Mucosa of descending colon (tissue), 3 donors: ENCODE measurements around the gene DLGAP1. TPM values are rescaled to one million over a fixed set of nuclear protein-coding genes. Genes with fewer than 3 reads are reported as not detected.

Experiments used
- ATAC-seq: fragments of 200-7000 bp; cut with Tn5 transposase; one replicate; pipeline ENCODE4 v1.9.1; 2020; ENCODE audit warnings: mild to moderate bottlenecking, moderate library complexity
- DNase-seq, 3 donors: peaks; one replicate each; pipeline ENCODE4 v3.0.0-alpha.2; 2020
- H3K36me3 ChIP-seq: fragments of 200-600 bp; one replicate; pipeline ENCODE4 v1.8.0; 2021; ENCODE audit warnings: low read depth, mild to moderate bottlenecking
- H3K4me1 ChIP-seq: fragments of 200-600 bp; one replicate; pipeline ENCODE4 v1.8.0; 2021; ENCODE audit warnings: low read depth, mild to moderate bottlenecking
- H3K4me3 ChIP-seq: fragments of 200-600 bp; one replicate; pipeline ENCODE4 v1.8.0; 2021; ENCODE audit warnings: mild to moderate bottlenecking
- H3K9me3 ChIP-seq: fragments of 200-600 bp; one replicate; pipeline ENCODE4 v1.8.0; 2021; ENCODE audit warnings: mild to moderate bottlenecking
- intact Hi-C, 2 donors: fragments of 100-400 bp; cut with DNase I in 1 of 2; cut with micrococcal nuclease in 1 of 2; formaldehyde crosslinking; loops; one replicate each; pipeline versions ENCODE4 v1.11.0 to v1.11.1; 2022; cut with DNase I, micrococcal nuclease
- total RNA-seq, 3 donors: library from RNA; stranded (reverse); fragmentation: NEBNext Ultra II Directional in 2 of 3; extraction: Animal tissue kit (Norgen Biotek cat#: 25700) in 2 of 3; gene quantifications; one replicate each; pipeline versions ENCODE4 v1.2.1 to v1.2.4, GENCODE V29; 2021 to 2023
- TF ChIP-seq, protein P1 (sequence below): fragments of 200-600 bp; IDR thresholded peaks from one replicate; pipeline ENCODE4 v1.8.0; 2022; ENCODE audit warnings: antibody characterized with exemption, mild to moderate bottlenecking
- donor health status: DM: no; HTN: no; CAD: no; lungs with moderate emphysema.
- donor health status: DM: no; HTN: no; CAD: no.
- donor health status: DM: no; HTN: yes; CAD: no.

DLGAP1 gene
- total RNA-seq, 3 donors from 2014 or later, result 0.46 to 6.8 (median 4.1) TPM

DNA sequence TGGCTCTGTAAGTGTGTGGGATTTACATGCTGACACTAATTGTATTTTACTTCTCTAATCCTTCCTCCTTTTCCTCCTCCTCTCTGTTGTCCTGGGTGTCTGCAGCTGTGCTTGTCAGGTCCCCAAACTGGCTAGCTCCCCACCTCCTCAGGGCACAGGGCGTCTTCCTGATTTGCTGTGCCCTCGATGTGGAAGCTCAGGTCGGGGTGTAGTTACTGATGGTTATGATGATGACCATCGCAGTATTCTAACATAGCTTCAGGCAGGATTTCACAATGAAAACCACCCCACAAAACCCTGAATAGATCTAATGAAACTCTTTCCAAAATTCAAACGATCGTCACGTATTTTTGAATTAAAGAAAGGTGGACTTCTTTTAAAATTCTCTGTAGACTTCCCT, 576.7 kb downstream of the DLGAP1 start:
- intact Hi-C loops, result loop anchor here in 1 of 2 donors (10.0 kb wide), 1 partner anchor 174 kb away; no protein-coding TSS in a partner anchor

DNA sequence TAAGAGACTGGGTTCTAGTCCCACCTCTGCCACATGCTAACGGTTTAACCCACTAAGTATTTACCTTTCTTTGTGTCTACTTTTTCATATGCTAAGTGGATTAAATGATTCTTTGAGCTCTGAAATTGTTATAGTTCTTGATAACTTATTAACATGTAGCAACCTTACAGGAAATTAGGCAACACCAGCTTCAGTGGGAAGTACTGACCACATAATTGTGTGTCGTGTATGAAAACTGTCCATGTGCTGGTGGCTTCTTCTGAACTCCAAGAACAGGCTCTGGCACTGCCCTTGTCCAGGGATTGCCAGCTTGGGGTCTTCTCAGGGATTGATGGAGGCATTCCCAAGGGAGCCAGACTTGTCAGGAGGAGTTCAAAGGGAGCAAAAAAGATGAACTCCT, 577.4 kb downstream of the DLGAP1 start:
- DNase-seq, result no peak
- no peak for ATAC-seq
- TF ChIP-seq, protein P1, sequence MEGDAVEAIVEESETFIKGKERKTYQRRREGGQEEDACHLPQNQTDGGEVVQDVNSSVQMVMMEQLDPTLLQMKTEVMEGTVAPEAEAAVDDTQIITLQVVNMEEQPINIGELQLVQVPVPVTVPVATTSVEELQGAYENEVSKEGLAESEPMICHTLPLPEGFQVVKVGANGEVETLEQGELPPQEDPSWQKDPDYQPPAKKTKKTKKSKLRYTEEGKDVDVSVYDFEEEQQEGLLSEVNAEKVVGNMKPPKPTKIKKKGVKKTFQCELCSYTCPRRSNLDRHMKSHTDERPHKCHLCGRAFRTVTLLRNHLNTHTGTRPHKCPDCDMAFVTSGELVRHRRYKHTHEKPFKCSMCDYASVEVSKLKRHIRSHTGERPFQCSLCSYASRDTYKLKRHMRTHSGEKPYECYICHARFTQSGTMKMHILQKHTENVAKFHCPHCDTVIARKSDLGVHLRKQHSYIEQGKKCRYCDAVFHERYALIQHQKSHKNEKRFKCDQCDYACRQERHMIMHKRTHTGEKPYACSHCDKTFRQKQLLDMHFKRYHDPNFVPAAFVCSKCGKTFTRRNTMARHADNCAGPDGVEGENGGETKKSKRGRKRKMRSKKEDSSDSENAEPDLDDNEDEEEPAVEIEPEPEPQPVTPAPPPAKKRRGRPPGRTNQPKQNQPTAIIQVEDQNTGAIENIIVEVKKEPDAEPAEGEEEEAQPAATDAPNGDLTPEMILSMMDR, result no peak
- intact Hi-C loops, result loop anchor here in 1 of 2 donors (10.0 kb wide), 1 partner anchor 173 kb away; no protein-coding TSS in a partner anchor
- H3K9me3 ChIP-seq, result no peaks in the 10 kb centered on the region
- no peak overlapping the region for H3K4me3 ChIP-seq
- no peaks in the 10 kb centered on the region for H3K4me1 ChIP-seq
- no peaks in the 10 kb centered on the region for H3K36me3 ChIP-seq

More for the DNA sequence above, 576.7 kb downstream of the DLGAP1 start:
- TF ChIP-seq, protein P1, result no peak
- Histone ChIP-seq H3K4me1 (no peaks in the 10 kb centered on the region), H3K4me3 (no peak overlapping the region), H3K9me3 (no peaks in the 10 kb centered on the region), H3K36me3 (no peaks in the 10 kb centered on the region)
- no peak for ATAC-seq
- DNase-seq, result no peak

DNA sequence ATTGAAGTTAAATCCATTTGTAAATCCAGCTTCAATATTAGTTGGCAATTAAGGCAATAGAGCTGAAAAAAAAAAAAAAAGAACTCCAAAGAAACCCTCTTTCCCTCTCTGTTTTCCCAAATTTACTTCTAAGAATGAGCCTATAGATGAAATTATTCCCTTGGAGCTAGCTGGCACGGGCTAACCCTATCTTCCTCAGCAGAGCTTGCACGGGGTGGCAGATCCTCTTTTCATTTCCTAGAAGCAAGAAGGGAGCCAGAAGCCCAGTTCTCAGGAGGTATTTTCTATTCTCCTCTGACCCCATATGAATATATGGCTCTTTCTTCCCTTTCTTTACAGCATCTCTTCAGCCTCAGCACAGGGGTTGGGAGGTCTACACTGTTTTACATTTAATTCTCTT, 579.1 kb downstream of the DLGAP1 start:
- intact Hi-C loops, result loop anchor here in 1 of 2 donors (10.0 kb wide), 1 partner anchor 171 kb away; no protein-coding TSS in a partner anchor
- DNase-seq (no peak), ATAC-seq (no peak)

DNA sequence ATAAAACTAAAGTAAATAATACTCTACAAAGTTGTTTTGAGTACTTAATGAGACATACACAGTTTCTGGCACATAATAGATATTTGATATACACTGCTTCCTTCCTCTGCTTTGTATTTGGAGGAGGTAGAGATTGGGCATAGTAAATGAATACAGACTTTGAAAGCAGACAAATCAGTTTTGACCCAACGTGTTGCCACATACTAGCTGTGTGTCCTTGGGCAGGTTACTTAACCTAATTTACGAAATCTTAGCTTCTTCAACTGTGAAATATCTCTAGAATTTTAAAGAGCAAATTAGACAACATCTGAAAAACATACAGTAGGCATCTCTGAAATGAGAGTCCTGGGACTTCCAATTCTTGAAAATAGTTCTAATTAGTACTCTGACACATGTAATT, 579.7 kb downstream of the DLGAP1 start:
- intact Hi-C loops, result loop anchor here in 1 of 2 donors (10.0 kb wide), 1 partner anchor 171 kb away; no protein-coding TSS in a partner anchor
- DNase-seq (no peak), ATAC-seq (no peak)
- Histone ChIP-seq H3K4me1 (no peaks in the 10 kb centered on the region), H3K9me3 (no peaks in the 10 kb centered on the region), H3K36me3 (no peaks in the 10 kb centered on the region), H3K4me3 (no peak overlapping the region)
- TF ChIP-seq, protein P1, result no peak

More for the DNA sequence above, 579.1 kb downstream of the DLGAP1 start:
- H3K4me3 ChIP-seq, result no peak overlapping the region
- TF ChIP-seq, protein P1, result no peak
- no peaks in the 10 kb centered on the region for H3K9me3 ChIP-seq
- no peaks in the 10 kb centered on the region for H3K4me1 ChIP-seq
- no peaks in the 10 kb centered on the region for H3K36me3 ChIP-seq

DNA sequence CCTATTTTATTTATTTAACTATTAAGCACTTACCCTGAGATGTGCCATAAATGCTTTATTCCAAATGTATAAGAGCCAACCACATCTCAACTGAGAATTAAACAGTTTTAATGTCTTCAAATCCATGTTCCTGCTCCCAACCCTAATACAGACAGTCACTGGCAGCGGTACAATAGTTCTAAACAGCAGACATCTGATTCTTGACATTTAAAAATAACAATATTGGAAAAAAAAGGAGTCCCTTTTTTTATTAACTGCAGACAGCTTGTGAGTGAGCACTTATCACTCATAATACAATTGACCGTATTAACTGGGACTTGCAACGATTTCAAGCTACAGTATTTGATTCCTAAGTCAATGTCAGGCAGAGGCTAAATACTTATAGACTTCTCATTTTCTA, 580.5 kb downstream of the DLGAP1 start:
- TF ChIP-seq, protein P1, result no peak
- no peak for ATAC-seq
- Histone ChIP-seq H3K4me3 (no peak overlapping the region), H3K9me3 (no peaks in the 10 kb centered on the region), H3K4me1 (no peaks in the 10 kb centered on the region), H3K36me3 (no peaks in the 10 kb centered on the region)
- intact Hi-C loops, result loop anchor here in 1 of 2 donors (10.0 kb wide), 1 partner anchor 170 kb away; no protein-coding TSS in a partner anchor
- DNase-seq, result no peak
